ENCODE data around the gene TRIM69.
"Not testable (repeated sequence)": the region's sequence is repeated elsewhere in the genome, so short reads cannot be mapped to it uniquely, and the experiment has no call there.

TRIM69 gene

DNA sequence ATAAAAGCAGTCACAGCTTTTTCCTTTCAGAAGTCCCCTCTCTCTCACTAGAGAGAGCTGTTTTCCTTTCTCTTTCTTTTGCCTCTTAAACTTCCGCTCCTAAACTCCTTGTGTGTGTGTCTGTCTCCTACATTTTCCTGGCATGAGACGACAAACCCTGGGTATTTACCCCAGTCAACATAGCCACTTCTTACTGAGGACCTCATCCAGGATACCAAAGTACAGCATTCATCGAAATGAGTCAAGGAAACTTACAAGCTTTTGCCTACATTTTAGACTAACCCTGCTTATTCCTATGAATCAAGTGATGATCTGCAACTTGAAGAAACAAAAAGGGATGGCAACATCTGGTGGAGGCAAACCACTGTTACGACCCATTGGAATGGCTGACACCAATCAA, 41.9 kb upstream of the TRIM69 start:
- TF ChIP-seq, protein P1, sequence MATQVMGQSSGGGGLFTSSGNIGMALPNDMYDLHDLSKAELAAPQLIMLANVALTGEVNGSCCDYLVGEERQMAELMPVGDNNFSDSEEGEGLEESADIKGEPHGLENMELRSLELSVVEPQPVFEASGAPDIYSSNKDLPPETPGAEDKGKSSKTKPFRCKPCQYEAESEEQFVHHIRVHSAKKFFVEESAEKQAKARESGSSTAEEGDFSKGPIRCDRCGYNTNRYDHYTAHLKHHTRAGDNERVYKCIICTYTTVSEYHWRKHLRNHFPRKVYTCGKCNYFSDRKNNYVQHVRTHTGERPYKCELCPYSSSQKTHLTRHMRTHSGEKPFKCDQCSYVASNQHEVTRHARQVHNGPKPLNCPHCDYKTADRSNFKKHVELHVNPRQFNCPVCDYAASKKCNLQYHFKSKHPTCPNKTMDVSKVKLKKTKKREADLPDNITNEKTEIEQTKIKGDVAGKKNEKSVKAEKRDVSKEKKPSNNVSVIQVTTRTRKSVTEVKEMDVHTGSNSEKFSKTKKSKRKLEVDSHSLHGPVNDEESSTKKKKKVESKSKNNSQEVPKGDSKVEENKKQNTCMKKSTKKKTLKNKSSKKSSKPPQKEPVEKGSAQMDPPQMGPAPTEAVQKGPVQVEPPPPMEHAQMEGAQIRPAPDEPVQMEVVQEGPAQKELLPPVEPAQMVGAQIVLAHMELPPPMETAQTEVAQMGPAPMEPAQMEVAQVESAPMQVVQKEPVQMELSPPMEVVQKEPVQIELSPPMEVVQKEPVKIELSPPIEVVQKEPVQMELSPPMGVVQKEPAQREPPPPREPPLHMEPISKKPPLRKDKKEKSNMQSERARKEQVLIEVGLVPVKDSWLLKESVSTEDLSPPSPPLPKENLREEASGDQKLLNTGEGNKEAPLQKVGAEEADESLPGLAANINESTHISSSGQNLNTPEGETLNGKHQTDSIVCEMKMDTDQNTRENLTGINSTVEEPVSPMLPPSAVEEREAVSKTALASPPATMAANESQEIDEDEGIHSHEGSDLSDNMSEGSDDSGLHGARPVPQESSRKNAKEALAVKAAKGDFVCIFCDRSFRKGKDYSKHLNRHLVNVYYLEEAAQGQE (IDR thresholded peaks at IDR 0.05; ENCODE audit: insufficient replicate concordance, low read depth), result no peak
- TF ChIP-seq POLR2AphosphoS5 (IDR thresholded peaks at IDR 0.05; ENCODE audit: low read depth) (no peak), GABPA (IDR thresholded peaks at IDR 0.05; ENCODE audit: low read depth) (no peak), SPI1 (IDR thresholded peaks at IDR 0.05; ENCODE audit: borderline replicate concordance, low read depth) (no peak)
- TF ChIP-seq, protein P2, sequence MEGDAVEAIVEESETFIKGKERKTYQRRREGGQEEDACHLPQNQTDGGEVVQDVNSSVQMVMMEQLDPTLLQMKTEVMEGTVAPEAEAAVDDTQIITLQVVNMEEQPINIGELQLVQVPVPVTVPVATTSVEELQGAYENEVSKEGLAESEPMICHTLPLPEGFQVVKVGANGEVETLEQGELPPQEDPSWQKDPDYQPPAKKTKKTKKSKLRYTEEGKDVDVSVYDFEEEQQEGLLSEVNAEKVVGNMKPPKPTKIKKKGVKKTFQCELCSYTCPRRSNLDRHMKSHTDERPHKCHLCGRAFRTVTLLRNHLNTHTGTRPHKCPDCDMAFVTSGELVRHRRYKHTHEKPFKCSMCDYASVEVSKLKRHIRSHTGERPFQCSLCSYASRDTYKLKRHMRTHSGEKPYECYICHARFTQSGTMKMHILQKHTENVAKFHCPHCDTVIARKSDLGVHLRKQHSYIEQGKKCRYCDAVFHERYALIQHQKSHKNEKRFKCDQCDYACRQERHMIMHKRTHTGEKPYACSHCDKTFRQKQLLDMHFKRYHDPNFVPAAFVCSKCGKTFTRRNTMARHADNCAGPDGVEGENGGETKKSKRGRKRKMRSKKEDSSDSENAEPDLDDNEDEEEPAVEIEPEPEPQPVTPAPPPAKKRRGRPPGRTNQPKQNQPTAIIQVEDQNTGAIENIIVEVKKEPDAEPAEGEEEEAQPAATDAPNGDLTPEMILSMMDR (IDR thresholded peaks at IDR 0.05; ENCODE audit: insufficient read depth, low read length), result no peak
- H3K27me3 ChIP-seq (ENCODE audit: insufficient read depth, poor library complexity, severe bottlenecking), result no peaks in the 10 kb centered on the region
- no peak overlapping the region for H3K4me3 ChIP-seq (replicated peaks; ENCODE audit: insufficient read depth, low read length)
- no peak for DNase-seq (ENCODE audit: low read depth in 1 of 2, low spot score in 1 of 2)
- H3K27ac ChIP-seq (replicated peaks), result no peak overlapping the region

DNA sequence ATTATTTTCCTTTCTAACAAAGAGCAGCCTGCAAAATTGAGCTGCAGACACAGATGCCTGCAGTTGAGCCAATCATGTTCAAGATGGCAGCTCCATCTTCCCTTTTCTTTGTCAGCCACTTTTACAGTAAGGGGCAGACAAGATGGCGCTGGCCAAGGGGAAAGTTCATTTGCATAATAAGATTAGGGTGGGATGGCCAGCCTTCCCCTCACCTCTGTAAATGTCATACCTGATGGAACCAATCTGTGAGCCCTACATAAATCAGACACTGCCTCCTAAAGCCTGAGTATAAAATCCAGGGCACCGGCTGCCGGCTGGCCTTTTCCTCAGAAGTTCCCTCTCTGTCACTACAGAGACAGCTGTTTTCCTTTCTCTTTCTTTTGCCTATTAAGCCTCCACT, 41.0 kb upstream of the TRIM69 start:
- Histone ChIP-seq H3K4me3 (replicated peaks; ENCODE audit: insufficient read depth, low read length) (no peak overlapping the region), H3K27me3 (ENCODE audit: insufficient read depth, poor library complexity, severe bottlenecking) (no peaks in the 10 kb centered on the region), H3K27ac (replicated peaks) (no peak overlapping the region)
- TF ChIP-seq, protein P2 (IDR thresholded peaks at IDR 0.05; ENCODE audit: insufficient read depth, low read length), result no peak
- TF ChIP-seq SPI1 (IDR thresholded peaks at IDR 0.05; ENCODE audit: borderline replicate concordance, low read depth), result no peak
- TF ChIP-seq, protein P1 (IDR thresholded peaks at IDR 0.05; ENCODE audit: insufficient replicate concordance, low read depth), result no peak
- no peak for TF ChIP-seq POLR2AphosphoS5 (IDR thresholded peaks at IDR 0.05; ENCODE audit: low read depth)
- TF ChIP-seq GABPA (IDR thresholded peaks at IDR 0.05; ENCODE audit: low read depth), result no peak
- no peak for DNase-seq (ENCODE audit: low read depth in 1 of 2, low spot score in 1 of 2)

DNA sequence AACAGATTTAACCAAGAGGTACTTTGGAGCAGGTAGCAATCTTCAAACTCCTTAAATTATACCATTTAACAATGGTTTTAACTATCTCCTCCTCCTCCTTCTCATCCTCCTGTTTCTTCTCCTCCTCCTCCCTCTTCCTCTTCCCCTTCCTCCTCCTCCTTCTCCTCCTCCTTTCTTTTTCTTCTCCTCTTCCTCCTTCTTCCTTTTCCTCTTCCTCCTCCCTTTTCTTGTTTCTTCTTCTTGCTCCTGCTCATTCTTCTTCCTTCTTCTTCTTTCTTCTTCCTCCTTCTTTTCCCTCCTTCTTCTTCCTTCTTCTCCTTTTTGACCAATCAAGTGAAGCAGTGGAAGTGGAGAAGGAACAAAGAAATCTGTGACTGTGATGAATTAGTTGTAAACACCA, 39.3 kb upstream of the TRIM69 start:
- H3K27me3 ChIP-seq (ENCODE audit: insufficient read depth, poor library complexity, severe bottlenecking), result no peaks in the 10 kb centered on the region
- no peak overlapping the region for H3K4me3 ChIP-seq (replicated peaks; ENCODE audit: insufficient read depth, low read length)
- H3K27ac ChIP-seq (replicated peaks), result no peak overlapping the region
- TF ChIP-seq, protein P2 (IDR thresholded peaks at IDR 0.05; ENCODE audit: insufficient read depth, low read length), result no peak
- TF ChIP-seq SPI1 (IDR thresholded peaks at IDR 0.05; ENCODE audit: borderline replicate concordance, low read depth) (no peak), GABPA (IDR thresholded peaks at IDR 0.05; ENCODE audit: low read depth) (no peak)
- DNase-seq (ENCODE audit: low read depth in 1 of 2, low spot score in 1 of 2), result no peak

DNA sequence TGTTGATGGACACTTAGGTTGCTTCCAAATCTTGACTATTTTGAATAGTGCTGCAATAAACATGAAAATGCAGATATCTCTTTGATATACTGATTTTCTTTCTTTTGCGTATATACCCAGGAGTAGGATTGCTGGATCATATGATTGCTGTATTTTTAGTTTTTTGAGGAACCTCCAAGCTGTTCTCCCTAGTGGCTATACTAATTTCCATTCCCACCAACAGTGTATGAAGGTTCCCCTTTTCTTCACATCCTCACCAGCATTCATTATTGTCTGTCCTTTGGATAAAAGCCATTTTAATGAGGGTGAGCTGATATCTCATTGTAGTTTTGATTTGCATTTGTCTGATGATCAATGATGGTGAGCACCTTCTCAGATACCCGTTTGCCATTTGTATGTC, 37.7 kb upstream of the TRIM69 start:
- Histone ChIP-seq H3K4me3 (replicated peaks; ENCODE audit: insufficient read depth, low read length) (no peak overlapping the region), H3K27me3 (ENCODE audit: insufficient read depth, poor library complexity, severe bottlenecking) (no peaks in the 10 kb centered on the region), H3K27ac (replicated peaks) (no peak overlapping the region)
- no peak for DNase-seq (ENCODE audit: low read depth in 1 of 2, low spot score in 1 of 2)
- no peak for TF ChIP-seq POLR2AphosphoS5 (IDR thresholded peaks at IDR 0.05; ENCODE audit: low read depth)
- TF ChIP-seq SPI1 (IDR thresholded peaks at IDR 0.05; ENCODE audit: borderline replicate concordance, low read depth), result 0 out of 2 replicates have a peak, but pooled peaks have one; percentile 36

DNA sequence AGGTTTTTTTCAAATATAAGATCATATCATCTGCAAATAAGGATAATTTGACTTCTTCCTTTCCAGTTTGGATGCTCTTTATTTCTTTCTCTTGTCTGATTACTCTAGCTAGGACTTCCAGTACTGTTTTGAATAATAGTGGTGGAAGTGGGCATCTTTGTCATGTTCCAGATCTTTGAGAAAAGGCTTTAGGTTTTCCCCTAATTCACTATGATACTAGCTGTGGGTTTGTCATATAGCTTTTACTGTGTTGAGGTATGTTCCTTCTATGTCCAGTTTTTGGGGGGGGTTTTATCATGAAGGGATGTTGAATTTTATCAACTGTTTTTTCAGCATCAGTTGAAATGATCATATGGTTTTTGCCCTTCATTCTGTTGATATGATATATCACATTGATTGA, 35.7 kb upstream of the TRIM69 start:
- not testable (repeated sequence) for DNase-seq (ENCODE audit: low read depth in 1 of 2, low spot score in 1 of 2); H3K4me3 ChIP-seq (replicated peaks; ENCODE audit: insufficient read depth, low read length); H3K27ac ChIP-seq (replicated peaks); H3K27me3 ChIP-seq (ENCODE audit: insufficient read depth, poor library complexity, severe bottlenecking)
